Measurements from ENCODE around the gene STON2. TPM values are rescaled to one million over a fixed set of nuclear protein-coding genes. Genes with fewer than 3 reads are reported as not detected.

The STON2 gene
- total and polyA plus RNA-seq, 2 of the 13 experiments (the other 11 are each of a cell fraction or from before 2014, with no cell fraction given) = 2.1 to 11.0 TPM

GRCh38 chr14:81436296-81437138 lies 36.4 kb upstream of the STON2 start (continued):
- TF ChIP-seq THAP11 (CRISPR knock-in tag; IDR thresholded peaks at IDR 0.05) (0 out of 2 replicates have a peak, but pooled peaks have one; percentile 13), NFYC (CRISPR knock-in tag; IDR thresholded peaks at IDR 0.05) (peak; percentile 69), NFE2L2 (IDR thresholded peaks at IDR 0.05; ENCODE audit: low read length) (no peak), KDM2A (CRISPR knock-in tag; IDR thresholded peaks at IDR 0.05; ENCODE audit: borderline replicate concordance, low read depth) (peak; percentile 48; the same call in 1 of the 2 replicates), TEAD3 (CRISPR knock-in tag; optimal IDR thresholded peaks at IDR 0.05; ENCODE audit: borderline replicate concordance) (peak; percentile 26), SP2 (CRISPR knock-in tag; IDR thresholded peaks at IDR 0.05) (0 out of 2 replicates have a peak, but pooled peaks have one; percentile 57), POLR2G (IDR thresholded peaks at IDR 0.05; ENCODE audit: low read depth, low read length) (0 out of 2 replicates have a peak, but pooled peaks have one; percentile 34), MIER2 (CRISPR knock-in tag; IDR thresholded peaks at IDR 0.05) (no peak; the same call in 1 of the 2 replicates), ZBTB2 (CRISPR knock-in tag; IDR thresholded peaks at IDR 0.05; ENCODE audit: low read depth) (peak; percentile 38; the same call in 1 of the 2 replicates), RARG (CRISPR knock-in tag; IDR thresholded peaks at IDR 0.05; ENCODE audit: low read depth) (no peak), POLR2AphosphoS5 (IDR thresholded peaks at IDR 0.05; ENCODE audit: low read depth, low read length) (peak; percentile 44; the same call in 1 of the 2 replicates), GABPA (IDR thresholded peaks at IDR 0.05; ENCODE audit: low read depth, low read length) (no peak), GABPA (CRISPR knock-in tag; IDR thresholded peaks at IDR 0.05; ENCODE audit: low read depth) (no peak), ZIK1 (CRISPR knock-in tag; IDR thresholded peaks at IDR 0.05; ENCODE audit: borderline replicate concordance, low read depth) (peak; percentile 68; the same call in 1 of the 2 replicates), PATZ1 (CRISPR knock-in tag; IDR thresholded peaks at IDR 0.05) (no peak), ZNF367 (CRISPR knock-in tag; IDR thresholded peaks at IDR 0.05; ENCODE audit: borderline replicate concordance) (no peak), ZNF296 (CRISPR knock-in tag; conservative IDR thresholded peaks at IDR 0.05) (no peak), CSRNP2 (CRISPR knock-in tag; conservative IDR thresholded peaks at IDR 0.05; ENCODE audit: low read depth) (no peak), ZNF430 (CRISPR knock-in tag; IDR thresholded peaks at IDR 0.05) (0 out of 2 replicates have a peak, but pooled peaks have one; percentile 29), MAX (IDR thresholded peaks at IDR 0.05) (peak; percentile 75)
